Suprapubic skin (tissue), 4 donors: ENCODE measurements around the gene FUOM. TPM values are rescaled to one million over a fixed set of nuclear protein-coding genes. Genes with fewer than 3 reads are reported as not detected.
"Not testable (repeated sequence)": the region's sequence is repeated elsewhere in the genome, so short reads cannot be mapped to it uniquely, and the experiment has no call there.

Source experiments
- DNase-seq, 2 donors: peaks; one replicate each; pipeline ENCODE4 v3.0.0-alpha.2; 2019; ENCODE audit warnings: low spot score in 2 of 2
- H3K27ac ChIP-seq: fragments of 200-600 bp; sonication (generic); one replicate; pipeline ENCODE4 v1.5.1; 2019
- H3K27me3 ChIP-seq: fragments of 200-600 bp; sonication (generic); one replicate; pipeline ENCODE4 v1.5.1; 2019
- H3K36me3 ChIP-seq: fragments of 200-600 bp; sonication (generic); one replicate; pipeline ENCODE4 v1.5.1; 2019
- H3K4me1 ChIP-seq: fragments of 200-600 bp; sonication (generic); one replicate; pipeline ENCODE4 v1.5.1; 2019
- H3K4me3 ChIP-seq: fragments of 200-600 bp; sonication (generic); one replicate; pipeline ENCODE4 v1.5.1; 2019; ENCODE audit warnings: mild to moderate bottlenecking
- H3K9me3 ChIP-seq: fragments of 200-600 bp; sonication (generic); one replicate; pipeline ENCODE4 v1.5.1; 2019
- CTCF ChIP-seq, 2 donors: fragments of 200-600 bp in 1 of 2; fragments of 450-650 bp in 1 of 2; sonication (generic) in 1 of 2; IDR thresholded peaks; one replicate each; pipeline ENCODE4 v1.5.1; 2016 to 2019; ENCODE audit warnings: antibody characterized with exemption in 2 of 2, mild to moderate bottlenecking in 1 of 2, moderate library complexity in 1 of 2
- EP300 ChIP-seq: sonication (generic); formaldehyde crosslinking; IDR thresholded peaks from one replicate; pipeline ENCODE4 v1.6.1; 2017; ENCODE audit warnings: antibody characterized with exemption
- POLR2A ChIP-seq, 2 donors: fragments of 450-650 bp; IDR thresholded peaks; one replicate each; pipeline ENCODE4 v1.6.1; 2017; ENCODE audit warnings: antibody characterized with exemption in 2 of 2, mild to moderate bottlenecking in 2 of 2, moderate library complexity in 2 of 2
- POLR2AphosphoS5 ChIP-seq, 3 donors: sonication (generic); formaldehyde crosslinking; IDR thresholded peaks; one replicate each; pipeline ENCODE4 v1.6.1; 2017; ENCODE audit warnings: antibody characterized with exemption in 3 of 3
- WGBS: methylation state at CpG from one replicate; pipeline ENCODE4 v1.1.5; 2018; 5-methylcytosine and 5-hydroxymethylcytosine counted together
- total RNA-seq, 4 donors: library from RNA; depleted of rRNA; stranded (reverse); fragments of >200 nt; gene quantifications; one replicate each; pipeline ENCODE4 v1.1.0, GENCODE V29; 2016

Gene FUOM
- total RNA-seq, 4 donors from 2014 or later: 7.8 to 13.8 (median 11.7) TPM

- Histone ChIP-seq H3K4me3 (no peak overlapping the region), H3K27ac (no peak overlapping the region), H3K27me3 (no peaks in the 10 kb centered on the region), H3K36me3 (peaks cover 14% of the 10 kb centered on the region), H3K9me3 (no peaks in the 10 kb centered on the region), H3K4me1 (no peaks in the 10 kb centered on the region)
- WGBS: 85% methylated on average over 11 of the region's 17 CpGs
- no peak for TF ChIP-seq EP300
- no peak for TF ChIP-seq POLR2A (IDR thresholded peaks at IDR 0.05)
- TF ChIP-seq CTCF (IDR thresholded peaks at IDR 0.05): no peak
- no peak for TF ChIP-seq POLR2AphosphoS5 (IDR thresholded peaks at IDR 0.05)
- peak in 1 of 2 donors; percentile 50 for DNase-seq
These were observed 30.6 kb upstream of the FUOM start for GRCh38 chr10:133388236-133388972.

- H3K4me3 ChIP-seq, H3K9me3 ChIP-seq, H3K27me3 ChIP-seq, H3K4me1 ChIP-seq, H3K27ac ChIP-seq: not testable (repeated sequence)
- 98% methylated on average over 4 of the region's 4 CpGs for WGBS
- peaks cover 14% of the 10 kb centered on the region for H3K36me3 ChIP-seq
- DNase-seq: peak in 1 of 2 donors; percentile 21
These were observed 29.1 kb upstream of the FUOM start for GRCh38 chr10:133386951-133387350.

GRCh38 chr10:133385214-133385613, 27.4 kb upstream of the FUOM start:
- peaks cover 12% of the 10 kb centered on the region for H3K36me3 ChIP-seq
- TF ChIP-seq POLR2AphosphoS5 (IDR thresholded peaks at IDR 0.05): no peak
- no peak for TF ChIP-seq CTCF (IDR thresholded peaks at IDR 0.05)
- no peak for TF ChIP-seq POLR2A (IDR thresholded peaks at IDR 0.05)
- TF ChIP-seq EP300: no peak
- H3K4me3 ChIP-seq: no peak overlapping the region
- H3K4me1 ChIP-seq: peaks cover 2% of the 10 kb centered on the region
- H3K27ac ChIP-seq: no peak overlapping the region
- H3K9me3 ChIP-seq: no peaks in the 10 kb centered on the region
- no peaks in the 10 kb centered on the region for H3K27me3 ChIP-seq
- peak in 1 of 2 donors; percentile 40 for DNase-seq
- WGBS: 94% methylated on average over 2 of the region's 2 CpGs

- Histone ChIP-seq H3K9me3 (no peaks in the 10 kb centered on the region), H3K27ac (no peak overlapping the region), H3K27me3 (no peaks in the 10 kb centered on the region), H3K4me1 (peaks cover 12% of the 10 kb centered on the region), H3K4me3 (no peak overlapping the region), H3K36me3 (peaks cover 9% of the 10 kb centered on the region)
- DNase-seq: peak in 1 of 2 donors; percentile 51
- TF ChIP-seq EP300 (no peak), CTCF (IDR thresholded peaks at IDR 0.05) (no peak), POLR2AphosphoS5 (IDR thresholded peaks at IDR 0.05) (no peak), POLR2A (IDR thresholded peaks at IDR 0.05) (no peak)
- 94% methylated on average over 4 of the region's 13 CpGs for whole genome bisulfite sequencing
These were observed 26.3 kb upstream of the FUOM start for GRCh38 chr10:133384071-133384470.

- Histone ChIP-seq H3K36me3 (peaks cover 8% of the 10 kb centered on the region), H3K9me3 (no peaks in the 10 kb centered on the region), H3K4me1 (peaks cover 12% of the 10 kb centered on the region), H3K27me3 (no peaks in the 10 kb centered on the region), H3K27ac (no peak overlapping the region), H3K4me3 (no peak overlapping the region)
- no peak for TF ChIP-seq POLR2A (IDR thresholded peaks at IDR 0.05)
- 100% methylated on average over 4 of the region's 4 CpGs for WGBS
- DNase-seq: no peak
These were observed 25.7 kb upstream of the FUOM start for GRCh38 chr10:133383551-133383950.

GRCh38 chr10:133381036-133381435, 23.2 kb upstream of the FUOM start:
- 83% methylated on average over 8 of the region's 8 CpGs for WGBS
- no peak overlapping the region for H3K27ac ChIP-seq
- no peak overlapping the region for H3K4me3 ChIP-seq
- DNase-seq: no peak
- peaks cover 8% of the 10 kb centered on the region for H3K36me3 ChIP-seq
- H3K4me1 ChIP-seq: peaks cover 20% of the 10 kb centered on the region
- no peaks in the 10 kb centered on the region for H3K9me3 ChIP-seq
- no peak for TF ChIP-seq POLR2AphosphoS5 (IDR thresholded peaks at IDR 0.05)
- TF ChIP-seq CTCF (IDR thresholded peaks at IDR 0.05): no peak
- no peak for TF ChIP-seq POLR2A (IDR thresholded peaks at IDR 0.05)
- no peak for TF ChIP-seq EP300
- no peaks in the 10 kb centered on the region for H3K27me3 ChIP-seq
